Measurements from ENCODE around the gene XYLT1.
A peak's percentile ranks its signal among the peaks of the same experiment; 100 is the strongest.

Gene XYLT1

GRCh38 chr16:17252701-17253100, 218.1 kb downstream of the XYLT1 start:
- peak; percentile 33 for DNase-seq

DNA sequence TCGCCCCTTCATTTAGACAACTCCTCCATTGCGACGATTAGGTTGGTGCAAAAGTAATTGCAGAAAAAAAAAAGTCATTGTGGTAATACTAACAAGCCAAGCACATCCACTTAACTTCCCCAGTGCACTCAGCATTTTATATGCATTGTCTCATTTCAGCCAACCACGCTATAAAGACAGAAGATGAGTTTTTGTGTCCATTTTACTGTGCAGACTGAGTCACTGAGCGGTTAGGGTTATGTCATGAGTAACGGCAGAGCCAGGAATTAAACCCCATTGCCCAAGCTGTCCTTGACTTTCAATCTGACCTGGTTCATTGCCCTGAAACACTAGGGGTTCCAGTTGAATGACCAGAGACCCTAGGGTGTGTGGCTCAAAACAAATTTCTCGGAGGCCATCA, 218.7 kb downstream of the XYLT1 start:
- peak; percentile 37 for DNase-seq

- no peak for DNase-seq
Observed at GRCh38 chr16:17251496-17251895, 219.3 kb downstream of the XYLT1 start.

DNA sequence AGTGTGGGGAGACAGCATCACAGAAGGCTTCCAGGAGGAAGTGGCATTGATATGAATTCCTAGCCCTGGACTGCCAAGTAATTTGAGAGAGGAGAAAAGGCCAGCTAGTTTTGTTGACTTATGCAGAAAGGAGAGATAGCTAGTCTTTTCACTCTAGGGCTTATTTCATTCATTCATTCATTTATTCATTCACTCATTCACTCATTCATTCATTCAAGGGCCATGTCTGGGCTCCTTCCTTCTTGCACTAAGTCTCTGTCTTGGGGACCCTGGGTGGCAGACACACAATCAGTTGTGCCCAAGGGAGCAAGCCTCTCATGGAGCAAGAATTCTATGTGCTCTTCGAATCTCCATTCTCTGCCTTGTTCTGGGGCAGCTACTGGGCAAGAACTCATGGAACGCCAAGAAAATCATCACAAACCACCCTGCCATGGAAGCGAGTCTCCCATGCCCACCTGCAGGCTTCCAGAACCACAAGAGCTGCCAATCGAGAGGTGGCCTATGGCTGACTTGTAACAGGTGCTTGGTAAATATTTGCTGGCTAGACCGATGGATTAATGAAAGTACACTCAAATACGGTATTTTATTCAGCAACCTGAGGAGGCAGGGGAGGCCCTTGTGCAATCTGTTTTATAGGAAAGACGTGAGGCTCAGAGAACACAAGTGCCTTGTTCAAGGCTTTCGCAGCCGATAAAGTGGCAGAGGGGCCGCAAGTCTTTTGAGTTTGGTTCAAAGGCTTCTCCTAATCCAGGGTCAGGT, 223.6 kb downstream of the XYLT1 start:
- no peak for DNase-seq

GRCh38 chr16:17246268-17246885, 224.4 kb downstream of the XYLT1 start:
- no peak for DNase-seq

GRCh38 chr16:17245776-17246175, 225.0 kb downstream of the XYLT1 start:
- DNase-seq, result no peak

GRCh38 chr16:17244872-17245551, 225.7 kb downstream of the XYLT1 start:
- no peak for DNase-seq

- no peak for DNase-seq
Observed at GRCh38 chr16:17241264-17241835, 229.4 kb downstream of the XYLT1 start.

DNA sequence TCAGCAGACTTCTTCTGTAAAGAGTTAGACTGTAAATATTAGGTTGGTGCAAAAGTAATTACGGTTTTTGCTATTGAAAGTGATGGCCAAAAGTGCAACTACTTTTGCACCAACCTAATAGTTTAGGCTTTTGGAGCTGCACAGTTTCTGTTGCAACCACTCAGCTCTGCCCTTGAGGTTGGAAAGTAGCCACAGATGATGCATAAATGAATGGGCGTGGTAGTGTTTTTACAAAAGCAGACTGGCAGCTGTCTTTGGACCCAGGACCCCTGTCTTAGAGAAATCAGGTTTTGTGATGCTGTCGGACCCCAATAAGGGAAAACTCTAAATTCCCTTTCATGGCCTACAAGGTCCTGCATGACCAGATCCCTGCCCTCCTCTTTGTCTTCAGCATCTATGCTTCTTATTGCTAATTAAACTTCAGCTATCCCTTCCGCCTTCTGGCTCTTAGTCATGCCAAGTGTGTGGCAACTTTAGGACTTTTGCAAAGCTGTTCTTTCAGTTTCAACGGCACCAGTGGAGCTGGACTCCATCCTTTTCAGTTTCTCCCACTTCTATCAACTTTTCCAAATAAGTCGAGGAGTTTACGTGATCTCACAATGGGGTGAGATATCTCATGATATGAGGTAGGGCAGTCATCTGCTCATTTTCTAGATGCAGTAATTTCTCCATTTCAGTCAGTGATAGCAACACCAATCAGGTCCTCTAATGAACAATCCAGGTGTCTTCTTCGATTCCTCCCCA, 232.3 kb downstream of the XYLT1 start:
- DNase-seq, result no peak

DNA sequence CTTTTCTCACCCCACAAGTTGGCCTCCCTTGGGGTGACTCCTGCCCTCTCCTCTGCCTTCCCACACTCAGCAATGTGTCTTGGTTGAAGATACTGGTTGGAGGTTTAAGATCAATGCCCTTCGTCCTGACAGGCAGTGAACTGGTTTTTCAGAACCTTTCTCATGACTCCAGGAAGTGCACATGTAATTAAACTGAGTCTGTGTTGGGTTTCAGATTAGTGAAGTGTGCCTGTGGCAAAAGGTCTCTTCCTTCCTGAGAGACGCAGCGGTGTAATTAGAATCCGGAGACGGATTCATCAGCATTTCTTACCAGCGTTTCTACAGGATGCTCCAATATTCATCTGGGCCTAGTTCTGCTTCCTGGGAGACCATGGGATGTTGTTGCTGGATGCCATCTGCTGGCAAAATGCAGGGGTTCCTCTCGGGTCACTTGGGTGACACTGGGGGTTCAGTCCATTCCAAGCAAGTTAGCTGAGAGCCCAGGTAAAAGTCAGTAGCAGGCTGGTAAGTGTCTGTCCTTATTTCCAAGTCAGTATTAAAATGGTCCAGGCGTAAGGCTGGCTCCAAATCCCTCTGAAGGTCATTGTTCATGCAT, 233.3 kb downstream of the XYLT1 start:
- DNase-seq, result no peak

- no peak for DNase-seq
Observed at GRCh38 chr16:17235147-17235815, 235.5 kb downstream of the XYLT1 start.

GRCh38 chr16:17233318-17234002, 237.3 kb downstream of the XYLT1 start:
- DNase-seq, result no peak

DNA sequence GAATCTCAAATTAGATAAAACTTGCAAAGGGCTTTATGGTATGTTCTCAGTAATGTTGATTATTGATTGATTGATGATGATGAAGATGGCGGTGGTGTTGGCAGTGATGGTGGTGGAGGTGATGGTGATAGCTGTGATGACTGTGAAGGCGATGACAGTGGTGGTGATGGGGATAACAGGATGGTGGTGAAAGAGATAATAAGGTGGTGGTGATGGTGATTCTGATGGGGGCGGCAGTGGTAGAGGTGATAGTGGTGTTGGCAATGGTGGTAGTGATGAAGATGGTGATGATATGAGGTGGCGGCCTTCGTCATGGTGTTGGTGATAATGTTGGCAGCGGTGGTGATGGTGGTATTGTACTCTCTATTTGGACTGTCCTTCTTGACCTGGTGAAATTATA, 238.3 kb downstream of the XYLT1 start:
- DNase-seq, result no peak

- DNase-seq, result no peak
Observed at GRCh38 chr16:17231972-17232371, 238.8 kb downstream of the XYLT1 start.

DNA sequence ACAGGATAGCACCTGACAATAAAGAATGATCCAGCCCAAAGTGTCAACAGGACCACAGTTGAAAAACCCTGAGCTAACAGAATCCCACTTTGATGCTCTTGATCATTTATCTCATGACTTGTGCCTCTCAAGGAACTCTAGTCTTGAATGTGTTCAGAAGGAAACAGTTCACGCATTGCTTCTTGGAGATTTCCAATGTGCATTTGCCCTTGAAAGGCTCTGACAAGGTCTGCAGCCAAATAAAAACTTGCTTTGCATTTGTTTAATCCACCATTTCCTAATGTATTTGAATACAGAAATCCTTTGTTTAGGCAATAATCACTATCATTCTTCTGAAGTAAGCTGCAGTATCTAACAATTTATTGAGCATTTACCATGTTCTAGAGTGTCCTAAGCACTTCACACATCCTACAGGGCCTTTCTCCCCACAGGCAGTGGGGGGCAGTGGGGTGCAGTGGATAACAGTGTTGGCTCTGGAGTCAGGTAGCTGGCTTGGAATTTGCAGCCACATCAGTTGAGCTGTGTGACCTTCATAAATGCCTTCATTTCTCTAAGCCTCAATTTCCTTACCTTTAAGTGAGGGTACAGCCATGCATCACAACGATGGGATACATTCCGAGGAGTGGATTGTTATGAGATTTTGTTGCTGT, 239.7 kb downstream of the XYLT1 start:
- DNase-seq, result no peak

GRCh38 chr16:17229766-17230165, 241.0 kb downstream of the XYLT1 start:
- DNase-seq, result no peak

DNA sequence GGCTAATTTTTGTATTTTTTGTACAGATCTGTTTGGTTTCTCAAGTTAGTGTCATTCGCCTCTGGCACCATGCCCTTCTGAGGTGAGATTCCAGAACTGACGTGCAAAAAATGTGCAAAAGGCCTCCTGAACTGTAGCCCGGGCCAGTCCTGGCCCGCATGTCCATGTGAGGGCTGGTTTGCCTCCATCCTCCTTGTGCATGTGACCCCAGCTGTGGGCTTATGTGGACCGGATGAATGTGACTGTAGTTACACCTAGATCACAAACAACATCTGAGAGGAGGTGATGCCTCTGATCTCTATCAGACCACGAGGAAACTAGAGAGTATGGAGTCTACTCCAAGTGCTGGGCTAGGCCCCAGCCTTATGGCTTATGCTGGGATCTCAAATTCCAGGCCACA, 241.6 kb downstream of the XYLT1 start:
- DNase-seq, result no peak

- DNase-seq, result no peak
Observed at GRCh38 chr16:17228708-17229055, 242.1 kb downstream of the XYLT1 start.

DNA sequence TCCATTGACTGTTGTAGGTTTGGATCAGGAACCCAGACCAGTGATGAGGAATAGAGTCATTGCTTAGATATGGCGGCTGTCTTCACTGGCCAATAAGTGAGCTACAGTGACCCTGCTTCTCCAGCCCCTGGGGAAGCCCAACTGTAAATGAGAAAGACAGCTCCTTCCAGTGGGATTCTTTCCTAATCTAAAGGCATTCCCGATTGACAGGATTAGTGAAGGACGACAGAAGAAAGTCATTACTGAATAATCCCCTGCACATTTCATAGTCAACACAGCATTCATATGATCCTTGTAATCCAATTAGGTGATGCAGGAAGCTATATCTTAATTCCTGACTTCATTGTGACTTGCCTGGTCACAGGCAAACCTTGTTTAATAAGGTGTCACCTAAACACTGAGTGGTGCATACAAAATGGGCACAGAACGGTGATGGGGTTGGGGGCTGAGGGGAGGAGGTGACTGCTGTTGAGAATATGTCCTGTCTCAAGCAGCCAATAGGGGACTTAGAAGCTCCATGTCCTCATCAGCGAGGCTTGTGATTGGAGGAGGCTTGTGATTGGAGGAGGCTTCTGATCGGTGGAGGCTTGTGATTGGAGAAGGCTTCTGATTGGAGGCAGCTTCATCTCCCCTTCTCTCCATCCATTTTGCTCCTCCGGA, 242.6 kb downstream of the XYLT1 start:
- peak; percentile 29 for DNase-seq

- no peak for DNase-seq
Observed at GRCh38 chr16:17227278-17227677, 243.5 kb downstream of the XYLT1 start.

Measured in fibroblast of skin of abdomen (primary cell).